GM19324 (cell line): Measurements from ENCODE around the gene CYBC1.

ENCODE experiments used
- ATAC-seq: cut with Tn5 transposase; IDR thresholded peaks from one replicate; pipeline ENCODE4 v1.9.1; 2021; ENCODE audit warnings: mild to moderate bottlenecking, moderate library complexity; ENCODE audit not compliant: unreplicated experiment, low FRiP score

CYBC1 gene

DNA sequence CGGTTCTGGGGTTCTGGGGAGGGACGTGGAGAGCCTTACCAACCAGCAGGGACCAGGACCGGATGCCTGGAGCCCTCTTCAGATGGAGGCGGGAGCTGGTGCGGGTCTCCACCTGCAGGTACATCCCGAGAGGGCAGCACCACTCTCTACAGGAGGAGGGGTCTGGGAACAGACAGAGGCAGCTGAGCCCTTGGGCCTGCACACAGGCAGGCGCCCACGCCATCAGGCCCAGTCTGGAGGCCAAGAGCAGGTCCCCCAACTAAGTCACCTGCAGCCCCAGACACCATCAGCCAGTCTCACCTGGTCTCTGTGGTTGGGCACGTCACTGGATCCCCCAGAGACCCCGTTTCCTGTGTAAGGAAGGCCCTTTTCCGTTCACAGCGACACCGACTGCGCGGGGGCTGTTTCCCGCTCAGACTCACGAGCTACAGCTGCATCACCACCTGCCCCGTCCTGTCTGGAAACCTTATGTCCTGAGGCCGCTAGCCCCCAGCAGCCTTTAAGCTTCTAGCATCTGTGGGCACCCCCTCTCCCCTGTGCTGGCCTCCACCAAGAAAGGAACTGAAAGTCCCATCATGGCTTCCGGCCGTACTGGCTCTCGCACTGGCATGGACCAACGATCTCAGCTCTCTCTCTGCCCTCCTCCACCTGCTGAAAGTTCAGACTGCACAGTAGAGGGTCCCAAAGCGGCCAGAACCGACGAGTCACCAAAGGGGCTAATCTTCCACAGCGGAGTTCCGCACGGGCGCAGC is 1.2 kb downstream of the CYBC1 start:
- ATAC-seq: peak; percentile 48

DNA sequence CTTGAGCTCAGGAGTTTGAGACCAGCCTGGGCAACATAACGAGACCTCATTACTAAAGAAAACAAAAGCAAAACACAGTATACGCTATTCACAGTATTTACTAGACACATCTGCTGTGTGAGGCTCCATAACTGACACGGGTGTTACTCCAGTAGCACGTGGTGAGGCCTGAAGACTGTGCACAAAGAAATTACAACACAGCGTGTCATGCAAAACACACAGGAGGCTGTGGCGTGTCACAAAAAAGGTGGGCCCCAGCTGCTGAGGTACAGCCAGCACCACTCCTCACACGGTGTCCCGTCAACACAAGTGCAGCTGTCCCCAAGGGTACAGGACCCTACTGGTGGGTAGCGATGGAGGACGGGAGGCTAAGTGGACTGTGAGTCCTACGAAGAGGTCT is 2.7 kb downstream of the CYBC1 start:
- ATAC-seq: no peak

- ATAC-seq: no peak
Measured at GRCh38 chr17:82446649-82447048, 3.9 kb downstream of the CYBC1 start.

DNA sequence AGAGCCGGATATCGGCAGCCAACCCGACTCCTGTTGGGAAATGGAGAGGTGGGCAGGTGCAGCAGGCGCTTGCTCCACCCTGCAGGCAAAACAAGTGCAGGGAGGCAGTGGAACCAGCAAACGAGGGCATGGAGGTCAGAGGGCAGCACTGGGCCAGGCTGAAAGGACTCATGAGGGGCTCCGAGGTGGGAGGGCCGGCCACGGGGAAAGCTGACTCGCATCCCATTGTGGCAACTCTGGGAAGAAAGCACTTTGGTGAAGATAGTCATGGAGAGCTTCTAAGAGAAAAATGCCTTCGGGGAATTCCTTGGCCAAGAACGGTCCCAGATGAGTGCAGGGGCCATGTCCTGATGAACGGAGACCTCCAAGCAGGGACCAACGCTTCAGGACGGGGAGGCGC is 4.4 kb downstream of the CYBC1 start:
- no peak for ATAC-seq

- no peak for ATAC-seq
Measured at GRCh38 chr17:82445542-82445941, 5.0 kb downstream of the CYBC1 start.

GRCh38 chr17:82444941-82445521 is 5.5 kb downstream of the CYBC1 start:
- no peak for ATAC-seq

DNA sequence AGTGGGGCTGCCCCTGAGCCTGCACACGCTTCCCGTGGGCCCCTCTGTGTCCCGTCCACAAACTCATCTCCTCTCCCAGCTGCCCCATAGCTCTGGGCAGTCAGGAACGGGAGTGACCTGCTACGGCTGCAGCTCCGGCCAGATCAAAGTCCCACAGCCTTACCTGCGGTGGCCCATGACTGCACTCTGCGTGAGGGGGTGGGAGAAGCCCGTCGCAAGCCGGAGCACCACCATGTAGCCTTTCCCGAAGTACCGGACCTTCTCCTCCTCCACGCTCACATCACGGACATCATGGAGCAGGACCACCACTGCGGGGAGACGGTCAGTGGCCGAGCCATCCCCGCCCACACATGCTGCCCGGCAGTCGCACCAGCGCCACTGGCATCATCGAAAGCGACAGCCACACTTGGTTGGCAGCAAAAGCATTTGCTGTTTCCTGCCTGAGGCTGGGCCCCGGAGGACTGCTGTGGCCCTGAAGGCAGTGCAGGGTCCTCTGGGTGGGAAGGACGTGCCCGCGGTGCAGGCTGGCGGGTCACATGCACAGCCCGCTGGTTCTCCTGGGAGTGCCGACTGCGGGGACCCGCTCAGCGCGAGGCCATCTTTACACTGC is 6.2 kb downstream of the CYBC1 start:
- no peak for ATAC-seq

- no peak for ATAC-seq
Measured at GRCh38 chr17:82443465-82444283, 6.9 kb downstream of the CYBC1 start.

DNA sequence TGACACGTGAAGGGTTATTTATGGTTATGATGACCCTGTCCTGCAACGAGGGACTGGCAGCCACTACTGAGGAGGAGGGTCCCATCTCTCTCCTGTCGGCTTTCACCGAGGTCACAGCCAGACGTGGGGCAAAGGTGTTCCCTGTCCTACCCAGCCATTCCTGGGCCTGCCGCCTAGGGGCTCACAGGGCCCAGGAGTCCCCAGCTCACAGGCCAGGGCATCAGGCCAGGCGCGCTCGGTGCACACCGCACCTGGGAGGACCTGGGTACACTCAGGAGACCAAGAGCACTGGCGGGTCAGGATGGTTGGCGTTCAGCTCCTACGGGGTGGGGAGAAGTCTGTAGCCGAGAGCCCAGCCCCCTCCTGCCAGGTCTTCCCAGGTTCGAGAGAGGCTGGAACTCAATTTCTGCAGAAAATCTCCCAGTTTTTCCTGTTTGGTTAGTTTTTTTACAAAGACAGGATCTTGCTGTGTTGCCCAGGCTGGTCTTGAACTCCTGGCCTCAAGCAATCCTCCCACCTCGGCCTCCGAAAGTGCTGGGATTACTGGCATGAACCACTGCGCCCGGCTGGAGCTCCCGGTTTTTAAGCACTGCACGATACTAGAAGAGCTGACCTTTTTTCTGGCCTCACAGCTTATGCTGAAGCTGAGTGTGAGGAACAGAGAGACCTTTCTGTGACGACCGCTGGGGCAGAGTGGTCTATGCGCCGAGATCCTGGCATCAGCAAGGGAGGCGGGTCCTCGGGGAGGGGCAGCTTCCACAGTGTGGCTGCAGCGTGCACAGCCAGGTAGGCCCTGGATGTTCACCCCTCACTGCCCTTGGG is 7.7 kb downstream of the CYBC1 start:
- ATAC-seq: no peak

GRCh38 chr17:82441691-82442487 is 8.7 kb downstream of the CYBC1 start:
- ATAC-seq: no peak

GRCh38 chr17:82440991-82441627 is 9.4 kb downstream of the CYBC1 start:
- no peak for ATAC-seq

- no peak for ATAC-seq
Measured at GRCh38 chr17:82440469-82440981, 10.0 kb downstream of the CYBC1 start.

- no peak for ATAC-seq
Measured at GRCh38 chr17:82439829-82440365, 10.7 kb downstream of the CYBC1 start.

GRCh38 chr17:82439194-82439828 is 11.2 kb downstream of the CYBC1 start:
- no peak for ATAC-seq

DNA sequence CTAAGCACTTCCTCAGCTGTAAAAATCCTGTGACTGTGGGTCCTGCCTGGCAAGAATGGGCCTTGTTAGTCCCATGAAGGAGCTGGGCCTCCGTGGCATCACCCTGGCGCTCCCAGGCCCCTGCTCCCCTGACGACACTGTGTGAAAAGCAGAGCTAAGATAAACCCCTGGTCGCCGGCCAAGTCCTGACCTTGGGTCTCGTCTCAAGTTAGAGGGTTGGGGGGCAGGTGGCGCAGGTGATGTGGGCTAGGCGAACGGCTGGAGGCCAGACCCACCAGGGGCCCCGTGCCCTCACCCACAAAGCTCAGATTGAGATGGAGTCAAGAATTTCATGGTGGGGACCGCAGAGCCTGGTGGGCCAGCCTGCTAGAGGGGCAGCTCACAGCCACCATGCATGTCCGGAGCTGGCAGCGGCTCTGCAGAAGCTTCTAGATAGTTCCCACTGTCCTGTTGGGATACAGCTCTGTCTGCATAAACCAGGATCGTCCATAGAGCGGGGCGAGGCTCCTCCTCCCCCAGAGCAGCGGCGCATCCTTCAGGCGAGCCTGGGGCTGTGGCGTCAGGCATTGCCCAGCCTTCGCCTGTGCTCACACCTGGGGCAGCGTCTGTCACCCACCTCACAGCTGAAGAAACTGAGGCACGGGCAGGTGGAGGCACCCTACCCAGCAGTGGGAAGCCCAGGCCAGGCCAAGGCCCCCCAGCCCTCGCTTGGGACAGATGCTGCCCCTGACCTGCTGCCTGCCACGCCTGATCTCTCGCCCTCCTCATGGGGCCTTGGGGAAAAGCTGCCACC is 12.0 kb downstream of the CYBC1 start:
- no peak for ATAC-seq

DNA sequence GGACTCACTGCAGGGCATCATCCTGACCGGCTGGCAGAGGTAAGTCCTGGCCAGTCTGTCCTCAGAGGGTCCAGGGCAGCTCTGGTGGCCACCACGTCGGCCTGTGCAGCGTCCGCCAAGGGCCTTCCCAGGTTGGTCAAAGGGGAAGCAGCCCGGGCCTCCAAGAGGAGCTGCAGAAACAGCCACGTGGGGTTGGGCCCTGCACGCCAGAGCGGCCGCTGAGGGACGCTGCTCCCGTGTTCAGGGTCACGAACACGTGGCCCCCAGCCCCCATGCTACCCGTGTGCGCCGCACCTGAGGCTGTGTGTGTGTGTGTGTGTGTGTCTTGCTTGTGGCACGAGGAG is 13.3 kb downstream of the CYBC1 start:
- no peak for ATAC-seq

- no peak for ATAC-seq
Measured at GRCh38 chr17:82436601-82437324, 13.8 kb downstream of the CYBC1 start.
